ENCODE results near the gene MYCBPAP. TPM values are rescaled to one million over a fixed set of nuclear protein-coding genes. Genes with fewer than 3 reads are reported as not detected.

MYCBPAP gene
- total RNA-seq, 1 experiment from 2014 or later = not detected

- no peak for DNase-seq (ENCODE audit: low read depth)
These were observed 43.6 kb downstream of the MYCBPAP start for GRCh38 chr17:50551884-50552283.

GRCh38 chr17:50554201-50554600 lies 46.0 kb downstream of the MYCBPAP start:
- no peak for DNase-seq (ENCODE audit: low read depth)

GRCh38 chr17:50556803-50557202 lies 48.6 kb downstream of the MYCBPAP start:
- no peak for DNase-seq (ENCODE audit: low read depth)

- DNase-seq (ENCODE audit: low read depth) = no peak
These were observed 49.4 kb downstream of the MYCBPAP start for GRCh38 chr17:50557630-50558029.

DNA sequence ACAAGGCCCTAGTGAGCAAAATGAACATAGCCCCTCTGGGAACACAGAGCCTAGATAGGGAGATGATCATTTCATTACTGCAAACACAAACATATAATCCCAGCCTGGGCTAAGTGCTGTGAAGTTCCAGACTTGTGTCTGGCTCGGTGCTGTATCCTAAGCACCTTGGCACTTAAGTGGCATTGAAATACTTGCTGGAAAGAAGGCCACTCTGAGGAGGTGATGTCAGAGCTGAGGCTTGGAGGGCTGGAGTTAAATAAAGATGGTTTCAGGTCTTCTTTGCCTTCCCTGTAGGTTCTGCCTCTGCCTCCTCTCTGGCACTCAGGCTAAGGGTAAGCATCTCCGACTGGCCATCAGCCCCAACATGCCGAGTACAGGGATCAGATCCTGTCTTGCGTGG lies 49.9 kb downstream of the MYCBPAP start:
- no peak for DNase-seq (ENCODE audit: low read depth)

DNA sequence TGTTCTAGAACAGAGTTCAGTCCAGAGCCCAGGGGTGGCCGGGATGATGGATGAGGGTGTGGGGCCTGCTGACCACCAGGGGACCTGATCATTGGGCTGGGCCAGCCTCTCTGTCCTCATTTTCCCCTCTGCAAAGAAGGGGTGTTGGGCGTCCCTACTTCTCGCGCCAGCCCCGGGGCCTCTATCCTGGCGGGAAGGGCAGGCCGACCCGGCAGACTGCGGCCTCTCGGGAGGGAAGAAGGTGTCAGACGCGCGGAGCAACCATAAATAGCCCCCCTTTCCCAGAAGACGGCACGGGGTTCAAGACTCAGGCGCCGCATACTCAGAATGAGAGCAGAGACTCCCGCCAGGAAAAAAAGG lies 50.3 kb downstream of the MYCBPAP start:
- no peak for DNase-seq (ENCODE audit: low read depth)

DNA sequence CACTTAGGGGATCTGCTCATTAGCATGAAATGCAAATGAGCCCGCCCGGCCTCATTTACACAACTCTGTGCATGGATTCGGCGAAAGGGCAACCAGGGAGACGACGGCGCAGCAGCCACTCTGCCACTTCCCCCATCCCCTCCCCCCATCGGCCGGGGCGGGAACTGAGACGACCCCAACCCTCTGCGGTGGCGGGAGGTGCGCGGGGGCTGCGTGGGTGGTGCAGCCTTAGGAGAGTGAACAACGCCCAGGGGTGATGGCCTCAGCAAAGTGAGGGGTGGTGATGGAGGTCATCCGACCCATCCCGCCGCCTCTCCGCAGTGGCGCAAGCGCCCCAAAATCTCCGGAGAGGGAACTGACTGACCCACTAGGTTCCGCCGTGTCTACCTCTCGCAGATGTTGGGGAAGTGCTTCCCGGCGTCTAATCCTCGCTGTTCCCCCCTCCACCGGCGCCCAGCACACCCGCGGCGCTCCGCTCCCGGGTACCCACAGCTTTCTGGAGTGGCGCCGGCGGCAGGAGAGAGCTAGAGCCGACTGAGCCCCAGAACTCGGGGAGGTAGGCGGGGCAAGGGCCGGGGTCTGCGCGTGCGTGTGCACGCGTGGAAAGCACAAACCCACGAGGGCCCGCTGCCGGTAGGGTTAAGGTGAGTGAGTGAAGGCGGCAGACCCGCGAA lies 50.8 kb downstream of the MYCBPAP start:
- DNase-seq (ENCODE audit: low read depth) = no peak

- peak; percentile 59 for DNase-seq (ENCODE audit: low read depth)
These were observed 51.5 kb downstream of the MYCBPAP start for GRCh38 chr17:50559674-50560184.

GRCh38 chr17:50560185-50560824 lies 52.1 kb downstream of the MYCBPAP start, which contains the start of gene CACNA1G:
Gene CACNA1G, plus strand, starts transcription at chr17:50560715. Its CDS starts 745 bp downstream, at chr17:50561460.
- DNase-seq (ENCODE audit: low read depth) = peak; percentile 80

- DNase-seq (ENCODE audit: low read depth) = no peak
These were observed 52.9 kb downstream of the MYCBPAP start for GRCh38 chr17:50560931-50561745.

- DNase-seq (ENCODE audit: low read depth) = no peak
These were observed 53.5 kb downstream of the MYCBPAP start for GRCh38 chr17:50561746-50562141.

- DNase-seq (ENCODE audit: low read depth) = no peak
These were observed 54.2 kb downstream of the MYCBPAP start for GRCh38 chr17:50562242-50563091.

GRCh38 chr17:50563092-50563511 lies 54.9 kb downstream of the MYCBPAP start:
- no peak for DNase-seq (ENCODE audit: low read depth)

GRCh38 chr17:50564916-50565315 lies 56.7 kb downstream of the MYCBPAP start:
- peak; percentile 29 for DNase-seq (ENCODE audit: low read depth)

- peak; percentile 65 for DNase-seq (ENCODE audit: low read depth)
These were observed 57.4 kb downstream of the MYCBPAP start for GRCh38 chr17:50565402-50566350.

- DNase-seq (ENCODE audit: low read depth) = no peak
These were observed 58.6 kb downstream of the MYCBPAP start for GRCh38 chr17:50566886-50567285.

GRCh38 chr17:50568659-50569058 lies 60.4 kb downstream of the MYCBPAP start:
- no peak for DNase-seq (ENCODE audit: low read depth)

DNA sequence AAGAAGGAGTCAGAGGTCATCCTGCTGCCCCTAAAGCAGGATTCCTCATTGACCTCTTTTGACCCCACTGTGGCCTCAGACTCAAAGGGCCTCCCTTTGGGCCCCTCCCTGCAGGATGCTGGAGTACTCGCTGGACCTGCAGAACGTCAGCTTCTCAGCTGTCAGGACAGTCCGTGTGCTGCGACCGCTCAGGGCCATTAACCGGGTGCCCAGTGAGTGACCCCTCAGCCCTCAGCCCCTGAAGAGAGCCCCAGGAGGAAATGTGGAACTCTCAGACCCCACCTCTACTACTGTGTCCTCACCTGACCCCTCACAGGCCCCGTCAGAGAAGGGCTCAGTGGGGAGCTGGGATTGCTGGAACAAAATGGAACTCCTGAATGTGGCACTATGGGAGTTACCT lies 61.4 kb downstream of the MYCBPAP start:
- no peak for DNase-seq (ENCODE audit: low read depth)

GRCh38 chr17:50570032-50570431 lies 61.8 kb downstream of the MYCBPAP start:
- no peak for DNase-seq (ENCODE audit: low read depth)

GRCh38 chr17:50570528-50570927 lies 62.3 kb downstream of the MYCBPAP start:
- DNase-seq (ENCODE audit: low read depth) = no peak
